Measurements from ENCODE around the gene ADISSP. TPM values are rescaled to one million over a fixed set of nuclear protein-coding genes. Genes with fewer than 3 reads are reported as not detected.

The ADISSP gene
- total RNA-seq, 1 donor from 2014 or later: 22.7 TPM

GRCh38 chr20:3758566-3758965, 9.0 kb downstream of the ADISSP start:
- intact Hi-C loops (cut with micrococcal nuclease): no loop called here

- intact Hi-C loops (cut with micrococcal nuclease): no loop called here
These were observed 10.3 kb downstream of the ADISSP start for GRCh38 chr20:3757268-3757667.

DNA sequence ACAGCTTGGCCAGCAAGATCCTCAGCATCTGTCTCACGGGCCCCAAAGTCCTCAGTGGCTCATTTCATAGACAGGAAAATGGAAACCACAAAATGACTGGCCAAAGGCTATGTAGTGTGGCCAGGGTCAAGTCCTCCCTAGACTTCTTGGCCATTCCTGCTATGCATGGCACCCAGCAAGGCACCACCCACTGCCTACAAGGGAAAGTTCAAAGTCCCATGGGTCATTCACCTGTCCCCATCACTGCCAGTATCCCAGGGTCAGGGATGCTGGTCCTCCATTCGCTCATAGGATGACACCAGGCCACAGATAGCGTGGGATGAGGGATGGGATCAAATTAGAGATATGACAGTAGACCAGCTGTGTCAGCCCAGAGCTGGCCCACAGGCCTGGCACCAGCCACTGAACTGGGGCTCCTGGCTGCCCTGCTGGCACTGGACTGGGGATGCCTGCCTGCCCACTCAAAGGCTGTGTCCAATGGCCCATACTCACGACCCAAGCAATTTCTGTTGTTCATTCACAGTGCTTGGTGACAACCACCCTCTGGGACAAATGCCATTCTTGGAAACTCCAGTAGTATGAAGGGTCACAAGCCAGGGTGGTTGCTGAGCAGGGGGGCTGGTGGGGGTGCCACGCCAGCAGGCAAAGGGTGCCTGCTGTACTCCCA, 11.6 kb downstream of the ADISSP start:
- intact Hi-C loops (cut with micrococcal nuclease): no loop called here

DNA sequence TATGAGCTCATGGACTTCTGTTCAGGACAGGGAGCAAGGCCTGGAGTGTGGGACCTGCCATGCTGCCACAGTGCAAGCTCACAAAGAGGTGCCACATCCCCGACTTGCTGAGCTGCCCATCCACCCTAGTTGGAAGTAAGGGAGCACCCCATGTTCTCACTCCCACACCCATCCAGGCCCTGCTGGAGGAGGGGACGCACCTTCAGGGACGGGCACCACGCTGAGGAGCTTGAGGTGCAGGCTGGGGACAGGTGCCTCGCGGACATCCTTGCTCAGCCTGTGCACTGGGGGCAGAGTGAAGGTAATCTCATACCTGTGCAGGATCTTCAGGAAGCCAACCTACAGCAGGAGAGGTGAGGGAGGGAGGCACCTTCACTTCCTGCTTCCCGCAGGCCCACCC, 12.3 kb downstream of the ADISSP start:
- intact Hi-C loops (cut with micrococcal nuclease): no loop called here

GRCh38 chr20:3754276-3754630, 13.3 kb downstream of the ADISSP start:
- intact Hi-C loops (cut with micrococcal nuclease): no loop called here

DNA sequence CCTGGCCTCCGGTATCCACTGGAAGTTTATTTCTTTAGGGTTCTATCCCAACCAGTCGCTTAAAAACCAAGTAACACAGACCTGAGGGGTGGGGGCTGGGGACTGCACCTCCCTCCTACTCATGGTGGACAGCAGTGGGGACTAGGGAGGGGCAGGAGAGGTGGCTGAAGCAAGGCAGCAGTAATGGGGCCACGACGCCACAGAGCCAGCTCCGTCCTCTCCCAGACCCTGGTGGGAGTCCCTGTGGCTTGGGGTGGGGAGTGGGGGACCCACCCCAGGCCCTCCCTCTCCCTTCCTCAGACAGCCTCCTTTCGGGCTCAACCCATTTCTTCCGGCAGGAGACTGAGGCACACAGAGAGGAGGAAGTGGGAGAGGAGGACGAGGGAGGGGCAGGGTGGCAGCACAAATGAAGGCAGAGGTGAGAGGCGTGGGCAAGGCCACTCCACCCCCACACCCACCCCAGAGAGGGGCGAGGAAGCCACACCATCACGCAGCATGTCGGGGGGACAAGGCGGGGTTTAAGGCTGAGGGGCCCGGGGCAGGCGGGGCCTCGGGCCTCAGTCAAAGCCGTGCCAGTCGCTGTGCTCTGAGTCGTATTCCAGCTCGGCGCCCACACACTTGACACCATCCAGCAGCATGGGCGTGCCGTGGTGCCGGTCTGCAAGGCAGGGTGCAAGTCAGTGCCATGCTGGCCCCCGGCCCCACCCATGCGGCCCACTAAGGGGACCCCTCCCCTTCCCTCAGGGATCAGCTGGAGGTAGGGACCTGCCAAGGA, 13.9 kb downstream of the ADISSP start:
- intact Hi-C loops (cut with micrococcal nuclease): loop anchor here (1.0 to 2.0 kb wide), 5 partner anchors 15 to 332 kb away; partner anchors contain the start of genes AP5S1 and SPEF1

GRCh38 chr20:3753098-3753497, 14.5 kb downstream of the ADISSP start:
- intact Hi-C loops (cut with micrococcal nuclease): loop anchor here (1.0 to 2.0 kb wide), 5 partner anchors 15 to 332 kb away; partner anchors contain the start of genes AP5S1 and SPEF1

DNA sequence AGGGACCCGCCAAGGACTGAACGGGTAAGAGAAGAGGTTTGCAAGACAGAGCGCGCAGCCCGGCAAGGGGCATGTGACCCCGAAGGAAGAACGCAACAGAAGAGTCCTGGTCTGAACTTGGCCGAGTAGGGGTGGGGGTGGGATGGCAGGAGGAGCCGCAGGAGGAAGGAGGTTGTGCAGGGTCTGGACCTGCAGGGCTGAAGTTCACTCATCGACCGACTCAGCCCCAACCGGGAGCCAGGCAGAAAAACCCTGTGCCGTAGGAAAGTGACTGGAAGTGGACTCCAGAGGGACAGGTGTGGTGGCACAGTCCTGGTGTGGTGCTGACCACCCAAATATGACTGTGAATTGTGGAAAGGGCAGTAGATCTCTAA, 15.2 kb downstream of the ADISSP start:
- intact Hi-C loops (cut with micrococcal nuclease): loop anchor here (2.0 kb wide), 1 partner anchor 28 kb away; the partner anchor contains the start of gene SPEF1

DNA sequence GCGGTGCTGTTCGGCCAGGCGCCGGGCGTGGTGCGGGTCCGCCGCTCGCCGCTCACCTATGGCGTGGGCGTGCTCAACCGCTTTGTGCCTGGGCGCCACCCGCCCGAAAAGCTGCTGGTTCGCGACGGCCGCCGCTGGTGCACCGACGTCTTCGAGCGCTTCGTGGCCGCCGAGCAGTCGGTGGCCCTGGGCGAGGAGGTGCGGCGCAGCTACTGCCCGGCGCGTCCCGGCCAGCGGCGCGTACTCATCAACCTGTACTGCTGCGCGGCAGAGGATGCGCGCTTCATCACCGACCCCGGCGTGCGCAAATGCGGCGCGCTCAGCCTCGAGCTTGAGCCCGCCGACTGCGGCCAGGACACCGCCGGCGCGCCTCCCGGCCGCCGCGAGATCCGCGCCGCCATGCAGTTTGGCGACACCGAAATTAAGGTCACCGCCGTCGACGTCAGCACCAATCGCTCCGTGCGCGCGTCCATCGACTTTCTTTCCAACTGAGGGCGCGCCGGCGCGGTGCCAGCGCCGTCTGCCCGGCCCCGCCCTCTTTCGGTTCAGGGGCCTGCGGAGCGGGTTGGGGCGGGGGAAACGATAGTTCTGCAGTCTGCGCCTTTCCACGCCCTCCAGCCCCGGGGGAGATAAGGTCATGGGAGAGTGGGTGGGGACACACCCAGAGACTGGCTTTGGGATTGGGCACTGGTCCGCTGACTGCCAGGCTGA, 15.7 kb downstream of the ADISSP start:
- intact Hi-C loops (cut with micrococcal nuclease): loop anchor here (2.0 kb wide), 1 partner anchor 29 kb away; the partner anchor contains the start of gene SPEF1

DNA sequence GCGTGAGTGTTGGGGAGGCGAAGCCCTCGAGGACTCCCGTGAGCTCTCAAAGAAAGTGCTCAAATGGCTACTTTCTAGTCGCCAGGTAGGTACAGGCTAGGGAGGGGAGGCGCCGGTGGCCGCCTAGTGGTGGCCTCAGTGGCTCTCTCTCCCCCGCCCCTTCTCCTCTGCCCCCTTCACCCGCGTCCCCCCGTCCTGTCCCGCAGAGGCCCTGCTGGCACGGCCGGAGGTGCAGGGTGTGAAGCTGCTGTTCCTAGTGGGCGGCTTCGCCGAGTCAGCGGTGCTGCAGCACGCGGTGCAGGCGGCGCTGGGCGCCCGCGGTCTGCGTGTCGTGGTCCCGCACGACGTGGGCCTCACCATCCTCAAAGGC, 16.3 kb downstream of the ADISSP start:
- intact Hi-C loops (cut with micrococcal nuclease): no loop called here

- intact Hi-C loops (cut with micrococcal nuclease): loop anchor here (1.0 kb wide), 1 partner anchor 17 kb away; the partner anchor contains the start of gene ADISSP
These were observed 17.6 kb downstream of the ADISSP start for GRCh38 chr20:3749689-3750531.

GRCh38 chr20:3749087-3749688, 18.4 kb downstream of the ADISSP start:
- intact Hi-C loops (cut with micrococcal nuclease): loop anchor here (1.0 kb wide), 1 partner anchor 18 kb away; the partner anchor contains the start of gene ADISSP

- intact Hi-C loops (cut with micrococcal nuclease): no loop called here
These were observed 19.5 kb downstream of the ADISSP start for GRCh38 chr20:3748073-3748472.

DNA sequence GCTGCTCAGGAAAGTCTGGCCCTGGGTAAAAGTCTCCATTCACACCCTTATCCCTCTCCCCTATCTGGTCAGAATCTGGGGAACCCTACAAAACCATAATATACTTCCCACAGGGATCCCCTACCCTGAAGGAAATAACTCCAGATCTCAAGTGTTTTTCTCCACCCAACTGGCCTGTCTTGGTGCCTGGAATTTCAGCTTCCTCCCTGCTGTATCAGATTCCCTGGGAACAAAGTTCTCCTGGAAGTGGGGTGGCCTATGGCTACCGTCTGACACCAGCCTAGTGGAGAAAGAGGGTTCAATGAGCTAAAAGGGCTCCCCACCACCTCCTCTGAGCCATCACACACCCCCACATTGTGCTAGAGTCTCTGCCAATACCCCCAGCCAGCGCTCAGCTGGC, 20.1 kb downstream of the ADISSP start:
- intact Hi-C loops (cut with micrococcal nuclease): no loop called here

GRCh38 chr20:3745686-3746173, 21.8 kb downstream of the ADISSP start:
- intact Hi-C loops (cut with micrococcal nuclease): loop anchor here (1.0 kb wide), 1 partner anchor 23 kb away; no protein-coding TSS in a partner anchor

DNA sequence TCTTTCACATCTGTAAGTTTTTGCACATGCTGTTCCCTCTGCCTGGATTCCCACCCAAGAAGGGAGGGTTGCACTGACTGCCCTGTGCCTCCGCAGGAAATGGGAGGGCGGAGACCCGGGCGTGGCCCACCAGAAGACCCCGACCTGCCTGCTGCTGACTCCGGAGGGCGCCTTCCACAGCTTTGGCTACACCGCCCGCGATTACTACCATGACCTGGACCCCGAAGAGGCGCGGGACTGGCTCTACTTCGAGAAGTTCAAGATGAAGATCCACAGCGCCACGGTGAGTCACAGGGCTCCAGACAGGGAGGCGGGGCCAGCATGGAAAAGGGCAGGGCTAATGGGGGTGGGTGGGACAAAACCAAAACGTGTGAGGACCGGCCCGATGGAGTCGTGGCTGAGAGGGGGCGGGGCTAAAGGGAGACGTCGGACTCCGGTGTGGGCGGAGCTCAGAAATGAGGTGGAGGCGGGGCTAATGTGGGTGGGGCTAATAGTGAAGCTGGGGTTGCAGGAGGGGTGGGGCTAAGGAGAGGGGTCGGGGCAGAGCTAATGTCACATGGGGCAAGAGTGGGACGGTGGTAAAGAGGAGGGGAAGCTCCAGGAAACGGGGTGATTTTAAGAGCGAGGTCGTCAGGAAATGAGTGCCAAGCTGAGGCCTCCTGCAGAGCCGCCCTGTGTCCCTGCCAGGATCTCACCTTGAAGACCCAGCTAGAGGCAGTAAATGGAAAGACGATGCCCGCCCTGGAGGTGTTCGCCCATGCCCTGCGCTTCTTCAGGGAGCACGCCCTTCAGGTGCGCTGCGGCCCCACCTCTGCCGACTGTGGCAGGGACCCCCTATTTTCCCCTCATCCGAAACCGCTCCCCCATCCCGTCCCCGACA, 22.5 kb downstream of the ADISSP start:
- intact Hi-C loops (cut with micrococcal nuclease): loop anchor here (1.0 kb wide), 1 partner anchor 23 kb away; no protein-coding TSS in a partner anchor

- intact Hi-C loops (cut with micrococcal nuclease): no loop called here
These were observed 23.5 kb downstream of the ADISSP start for GRCh38 chr20:3744037-3744436.

DNA sequence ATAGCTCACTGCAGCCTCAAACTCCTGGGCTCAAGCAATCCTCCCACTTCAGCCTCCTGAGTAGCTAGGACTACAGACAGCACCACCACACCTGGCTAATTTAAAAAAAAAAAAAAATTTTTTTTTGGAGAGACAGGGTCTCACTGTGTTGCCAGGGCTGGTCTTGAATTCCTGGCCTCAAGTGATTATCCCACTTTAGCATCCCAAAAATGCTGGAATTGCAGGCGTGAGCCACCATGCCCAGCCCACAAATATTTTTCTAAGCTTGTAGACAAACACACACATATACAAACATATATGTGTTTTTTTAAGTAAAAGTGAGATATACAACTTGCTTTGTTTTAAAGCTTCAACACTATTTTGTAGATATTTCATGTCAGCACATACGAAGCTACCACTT, 24.3 kb downstream of the ADISSP start:
- intact Hi-C loops (cut with micrococcal nuclease): no loop called here

- intact Hi-C loops (cut with micrococcal nuclease): no loop called here
These were observed 25.6 kb downstream of the ADISSP start for GRCh38 chr20:3741836-3742458.

Data from T-helper 1 cell treated with Interleukin-12 subunit alpha and Interleukin-12 subunit beta and Interleukin-4 antibody, amounts not matched to agents 30 ng/mL and 1 ng/mL, for 36 hours (primary cell).